MCF 10A (cell line): ENCODE results near the gene CNTNAP1. TPM values are rescaled to one million over a fixed set of nuclear protein-coding genes. Genes with fewer than 3 reads are reported as not detected.
A peak's percentile ranks its signal among the peaks of the same experiment; 100 is the strongest.

ENCODE experiments used
- BruUV-seq: library from RNA; stranded (reverse); fragments of 400-500 nt; replicated peaks from 2 replicates; lab custom pipeline; 2021; lab: Mats Ljungman, UMichigan
- CTCF ChIA-PET: fragments of 300-600 bp; sonication (Branson Sonifier 250); formaldehyde crosslinking; extraction: SDS; loops from one replicate; lab custom pipeline; 2021; ENCODE audit warnings: antibody characterized with exemption, inconsistent platforms; lab: Yijun Ruan, JAX
- POLR2A ChIA-PET: fragments of 300-600, 350-650 bp; sonication (Branson Sonifier 250); formaldehyde crosslinking; extraction: SDS; loops from one replicate; lab custom pipeline; 2020; ENCODE audit warnings: antibody characterized with exemption, inconsistent platforms; lab: Yijun Ruan, JAX
- DNase-seq: peaks from one replicate; pipeline ENCODE4 v3.0.0-alpha.2; 2018; ENCODE audit not compliant: unreplicated experiment
- H3K27ac Mint-ChIP-seq: one replicate; pipeline ENCODE4 v1.8.0; 2022; ENCODE audit warnings: mild to moderate bottlenecking, low read depth, mixed read lengths; ENCODE audit not compliant: unreplicated experiment
- H3K27me3 Mint-ChIP-seq: one replicate; pipeline ENCODE4 v1.8.0; 2022; ENCODE audit warnings: mixed read lengths; ENCODE audit not compliant: insufficient read depth, unreplicated experiment
- H3K36me3 Mint-ChIP-seq: one replicate; pipeline ENCODE4 v1.8.0; 2022; ENCODE audit warnings: mild to moderate bottlenecking, moderate library complexity, mixed read lengths; ENCODE audit not compliant: insufficient read depth, unreplicated experiment
- H3K4me1 Mint-ChIP-seq: one replicate; pipeline ENCODE4 v1.8.0; 2022; ENCODE audit warnings: mixed read lengths; ENCODE audit not compliant: insufficient read depth, unreplicated experiment
- H3K4me3 Mint-ChIP-seq: one replicate; pipeline ENCODE4 v1.8.0; 2022; ENCODE audit warnings: mild to moderate bottlenecking, moderate library complexity, mixed read lengths; ENCODE audit not compliant: unreplicated experiment
- H3K9me3 Mint-ChIP-seq: one replicate; pipeline ENCODE4 v1.8.0; 2022; ENCODE audit warnings: mixed read lengths; ENCODE audit not compliant: unreplicated experiment
- intact Hi-C: fragments of 100-400 bp; cut with micrococcal nuclease; formaldehyde crosslinking; loops from 2 replicates; pipeline ENCODE4 v1.14.1; 2022
- total RNA-seq: library from RNA; stranded (reverse); gene quantifications from 2 replicates; pipeline ENCODE4 v1.2.3, GENCODE V29; 2022
- TF ChIP-seq, protein P1 (sequence below): fragments of 200-600 bp; IDR thresholded peaks from one replicate; pipeline ENCODE4 v1.8.0; 2022; ENCODE audit warnings: antibody characterized with exemption, mild to moderate bottlenecking; ENCODE audit not compliant: unreplicated experiment

CNTNAP1 gene
- total RNA-seq, 1 experiment from 2014 or later: 1.2 TPM

DNA sequence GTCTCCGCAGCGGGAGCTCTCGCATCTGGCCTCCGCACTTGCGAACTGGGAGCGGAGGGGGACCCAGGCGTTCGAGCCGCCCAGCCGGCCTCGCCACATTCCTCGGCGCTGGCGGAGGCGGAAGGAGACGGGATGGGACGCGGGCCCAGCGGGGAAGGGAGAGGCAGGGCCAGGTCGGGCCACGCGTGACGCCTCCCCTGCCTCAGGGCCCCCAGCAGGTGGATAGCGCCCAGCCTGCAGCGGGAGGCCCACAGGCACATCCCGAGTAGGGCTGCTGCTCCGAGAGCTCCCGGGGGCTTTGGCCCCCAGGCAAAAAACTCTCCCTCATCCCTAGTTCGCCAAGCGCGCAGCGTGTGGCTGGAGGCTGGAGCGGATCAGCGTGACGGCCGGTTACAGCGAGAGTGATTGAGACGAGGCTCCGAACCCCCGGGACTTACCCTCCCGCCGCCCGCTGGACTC, 6.3 kb upstream of the CNTNAP1 start:
- ChIA-PET CTCF (interaction anchor here (0.6 to 6.3 kb wide), 5 partner anchors 9 to 99 kb away, joined by 3 to 61 read pairs (median 8); partner anchors contain the start of gene PSMC3IP), POLR2A (interaction anchor here (0.5 to 10.9 kb wide), 18 partner anchors 8 to 710 kb away, joined by 3 to 158 read pairs (median 10); partner anchors contain the start of genes COASY, NAGLU, PSMC3IP and RETREG3)
- BruUV-seq: no TSS peak
- no peaks in the 10 kb centered on the region for H3K27me3 Mint-ChIP-seq
- intact Hi-C loops: loop anchor here (5.0 kb wide), 2 partner anchors 54 to 69 kb away; partner anchors contain the start of genes RETREG3 and TUBG1
- H3K9me3 Mint-ChIP-seq: no peaks in the 10 kb centered on the region
- H3K4me1 Mint-ChIP-seq: peaks cover 16% of the 10 kb centered on the region
- TF ChIP-seq, protein P1, sequence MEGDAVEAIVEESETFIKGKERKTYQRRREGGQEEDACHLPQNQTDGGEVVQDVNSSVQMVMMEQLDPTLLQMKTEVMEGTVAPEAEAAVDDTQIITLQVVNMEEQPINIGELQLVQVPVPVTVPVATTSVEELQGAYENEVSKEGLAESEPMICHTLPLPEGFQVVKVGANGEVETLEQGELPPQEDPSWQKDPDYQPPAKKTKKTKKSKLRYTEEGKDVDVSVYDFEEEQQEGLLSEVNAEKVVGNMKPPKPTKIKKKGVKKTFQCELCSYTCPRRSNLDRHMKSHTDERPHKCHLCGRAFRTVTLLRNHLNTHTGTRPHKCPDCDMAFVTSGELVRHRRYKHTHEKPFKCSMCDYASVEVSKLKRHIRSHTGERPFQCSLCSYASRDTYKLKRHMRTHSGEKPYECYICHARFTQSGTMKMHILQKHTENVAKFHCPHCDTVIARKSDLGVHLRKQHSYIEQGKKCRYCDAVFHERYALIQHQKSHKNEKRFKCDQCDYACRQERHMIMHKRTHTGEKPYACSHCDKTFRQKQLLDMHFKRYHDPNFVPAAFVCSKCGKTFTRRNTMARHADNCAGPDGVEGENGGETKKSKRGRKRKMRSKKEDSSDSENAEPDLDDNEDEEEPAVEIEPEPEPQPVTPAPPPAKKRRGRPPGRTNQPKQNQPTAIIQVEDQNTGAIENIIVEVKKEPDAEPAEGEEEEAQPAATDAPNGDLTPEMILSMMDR: no peak
- DNase-seq: peak; percentile 42
- peak overlapping the region; percentile 86 for H3K4me3 Mint-ChIP-seq
- H3K36me3 Mint-ChIP-seq: peaks cover 27% of the 10 kb centered on the region
- peak overlapping the region; percentile 42 for H3K27ac Mint-ChIP-seq

DNA sequence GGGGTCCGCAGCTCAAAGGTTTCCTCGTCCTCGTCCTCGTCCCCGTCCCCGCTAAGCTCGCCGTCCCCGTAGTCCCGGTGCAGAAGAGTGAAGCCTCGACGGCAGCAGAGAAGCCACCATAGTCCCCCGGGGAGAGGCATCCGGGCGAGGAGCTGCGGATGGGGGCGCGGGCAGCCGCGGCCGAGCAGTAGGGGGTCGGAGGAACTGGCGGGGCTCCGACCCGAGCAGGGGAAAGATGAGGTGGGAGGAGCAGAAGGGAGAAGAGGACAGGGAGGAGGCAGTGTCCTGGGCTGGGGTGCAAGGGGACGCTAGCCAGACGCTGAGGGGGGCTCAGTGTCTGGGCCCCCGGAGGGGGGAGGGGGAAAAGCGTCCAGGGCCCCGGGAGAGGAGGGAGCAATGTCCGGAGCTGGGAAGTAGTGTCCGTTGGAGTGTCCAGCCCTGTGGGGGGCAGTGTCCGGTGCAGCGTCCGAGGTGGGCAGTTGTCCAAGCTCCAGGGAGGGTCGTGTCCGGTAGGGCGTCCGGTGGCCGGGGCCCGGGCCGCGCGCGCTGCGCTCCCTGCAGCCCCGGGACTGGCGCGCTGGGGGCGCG, 5.8 kb upstream of the CNTNAP1 start, which contains the start of gene PLEKHH3:
Gene PLEKHH3, minus strand, starts transcription at position 571 of the 588 bp plus-strand sequence. Its CDS starts 431 bp downstream, at position 140.
- Mint-ChIP-seq H3K4me3 (peak within 1 kb of the TSS; percentile 86), H3K27me3 (no peaks in the 10 kb centered on the region), H3K9me3 (no peaks in the 10 kb centered on the region), H3K27ac (peak within 1 kb of the TSS; percentile 42), H3K4me1 (peaks cover 17% of the 10 kb centered on the region), H3K36me3 (peaks cover 21% of the 10 kb centered on the region)
- no TSS peak for BruUV-seq
- TF ChIP-seq, protein P1: no peak
- POLR2A ChIA-PET: interaction anchor here (0.5 to 10.9 kb wide), 22 partner anchors 8 to 711 kb away, joined by 3 to 158 read pairs (median 7); partner anchors contain the start of genes CAVIN1, CNP, COASY and MLX
- CTCF ChIA-PET: interaction anchor here (0.6 to 6.3 kb wide), 5 partner anchors 9 to 99 kb away, joined by 3 to 61 read pairs (median 8); partner anchors contain the start of gene PSMC3IP
- intact Hi-C loops: loop anchor here (5.0 kb wide), 2 partner anchors 54 to 69 kb away; partner anchors contain the start of genes RETREG3 and TUBG1
- DNase-seq: peak; percentile 41

DNA sequence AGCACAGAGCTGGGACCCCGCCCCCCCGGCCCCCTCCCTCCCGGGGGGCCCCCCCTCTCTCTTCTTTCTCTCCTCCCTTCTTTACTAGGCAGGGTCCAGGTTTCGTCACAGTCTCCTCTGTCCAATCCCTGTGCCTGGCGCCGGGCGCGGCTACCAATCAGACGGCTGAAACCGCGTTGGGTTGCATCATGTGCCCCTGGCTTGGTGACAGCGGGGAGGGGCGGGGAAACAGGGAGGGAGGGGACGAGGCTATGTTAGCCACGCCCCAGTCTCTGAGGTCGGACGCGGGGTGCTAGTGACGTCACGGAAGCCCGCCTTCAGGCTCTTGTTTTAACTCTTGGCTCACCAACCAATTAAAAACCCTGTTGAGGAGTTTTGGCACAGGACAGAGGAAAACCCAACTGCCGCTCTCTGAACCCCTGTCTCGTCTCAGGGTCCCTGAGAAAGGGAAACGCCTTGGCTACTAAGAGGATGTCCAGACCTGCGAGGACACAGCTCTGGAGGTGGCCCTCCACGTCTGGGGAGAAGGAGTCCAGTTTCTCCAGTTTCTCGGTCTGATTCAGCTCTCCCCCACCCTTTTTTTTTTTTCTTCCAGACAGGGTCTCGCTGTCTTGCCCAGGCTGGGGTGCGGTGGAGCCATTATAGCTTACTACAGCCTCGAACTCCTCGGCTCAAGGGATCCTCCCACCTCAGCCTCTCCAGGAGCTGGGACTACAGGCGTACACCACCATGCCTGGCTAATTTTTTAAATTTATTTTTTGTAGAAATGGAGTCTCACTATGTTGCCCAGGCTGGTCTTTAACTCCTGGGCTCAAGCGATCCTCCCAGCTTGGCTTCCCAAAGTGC, 5.1 kb upstream of the CNTNAP1 start:
- no TSS peak for BruUV-seq
- H3K4me3 Mint-ChIP-seq: peak overlapping the region; percentile 86

More for the DNA sequence above, 5.1 kb upstream of the CNTNAP1 start:
- ChIA-PET CTCF (interaction anchor here (0.7 to 6.3 kb wide), 6 partner anchors 13 to 100 kb away, joined by 3 to 61 read pairs (median 6); partner anchors contain the start of genes PSMC3IP, RETREG3 and TUBG1), POLR2A (interaction anchor here (0.5 to 10.9 kb wide), 18 partner anchors 9 to 711 kb away, joined by 3 to 158 read pairs (median 10); partner anchors contain the start of genes CAVIN1, CNP, COASY and MLX)
- Mint-ChIP-seq H3K4me1 (peaks cover 22% of the 10 kb centered on the region), H3K9me3 (no peaks in the 10 kb centered on the region), H3K27ac (peak overlapping the region; percentile 42), H3K27me3 (no peaks in the 10 kb centered on the region), H3K36me3 (peaks cover 14% of the 10 kb centered on the region)
- TF ChIP-seq, protein P1: no peak
- intact Hi-C loops: loop anchor here (5.0 kb wide), 2 partner anchors 55 to 70 kb away; partner anchors contain the start of genes RETREG3 and TUBG1
- DNase-seq: peak; percentile 100
